GM18498 (cell line): ENCODE results near the gene DLEU7.

Experiments
- ATAC-seq: cut with Tn5 transposase; IDR thresholded peaks from one replicate; pipeline ENCODE4 v1.9.1; 2021; ENCODE audit warnings: mild to moderate bottlenecking, moderate library complexity; ENCODE audit not compliant: unreplicated experiment

Gene DLEU7

GRCh38 chr13:50797091-50797490 lies 46.4 kb downstream of the DLEU7 start:
- no peak for ATAC-seq

GRCh38 chr13:50796463-50796862 lies 47.0 kb downstream of the DLEU7 start:
- no peak for ATAC-seq

- ATAC-seq = no peak
Measured at GRCh38 chr13:50794226-50794625, 49.3 kb downstream of the DLEU7 start.

- ATAC-seq = no peak
Measured at GRCh38 chr13:50793026-50793425, 50.5 kb downstream of the DLEU7 start.

GRCh38 chr13:50788551-50789210 lies 54.8 kb downstream of the DLEU7 start:
- ATAC-seq = no peak

- no peak for ATAC-seq
Measured at GRCh38 chr13:50787316-50788195, 55.9 kb downstream of the DLEU7 start.

GRCh38 chr13:50783717-50784290 lies 59.7 kb downstream of the DLEU7 start:
- ATAC-seq = no peak

- no peak for ATAC-seq
Measured at GRCh38 chr13:50783066-50783465, 60.4 kb downstream of the DLEU7 start.

- no peak for ATAC-seq
Measured at GRCh38 chr13:50780201-50781015, 63.1 kb downstream of the DLEU7 start.

- no peak for ATAC-seq
Measured at GRCh38 chr13:50779443-50780200, 63.9 kb downstream of the DLEU7 start.
